Neuron (in vitro differentiated cells): ENCODE results near the gene HOXD10.

Experiments used
- H2AFZ ChIP-seq: one replicate; pipeline ENCODE4 v1.6.1; 2013; ENCODE audit warnings: low read depth, mild to moderate bottlenecking, inconsistent platforms, low read length, moderate library complexity
- H3K27me3 ChIP-seq: one replicate; pipeline ENCODE4 v1.6.1; 2013; ENCODE audit warnings: low read length; ENCODE audit not compliant: insufficient read depth
- H3K36me3 ChIP-seq: one replicate; pipeline ENCODE4 v1.6.1; 2013; ENCODE audit warnings: low read length; ENCODE audit not compliant: insufficient read depth
- H3K4me1 ChIP-seq: one replicate; pipeline ENCODE4 v1.6.1; 2013; ENCODE audit warnings: low read length; ENCODE audit not compliant: insufficient read depth
- H3K4me3 ChIP-seq: 2 replicates; pipeline ENCODE4 v1.5.1; 2013; ENCODE audit warnings: mild to moderate bottlenecking, low read length, moderate library complexity
- H3K9me3 ChIP-seq: one replicate; pipeline ENCODE4 v1.6.1; 2013; ENCODE audit warnings: low read length

HOXD10 gene

GRCh38 chr2:176111846-176112374 is 4.7 kb upstream of the HOXD10 start:
- peaks cover 98% of the 10 kb centered on the region for H3K27me3 ChIP-seq
- H3K9me3 ChIP-seq, result peaks cover 5% of the 10 kb centered on the region
- no peaks in the 10 kb centered on the region for H3K36me3 ChIP-seq
- no peak overlapping the region for H3K4me3 ChIP-seq
- H3K4me1 ChIP-seq, result no peaks in the 10 kb centered on the region
- H2AFZ ChIP-seq, result no peak overlapping the region

GRCh38 chr2:176112375-176113302 is 3.9 kb upstream of the HOXD10 start:
- no peak overlapping the region for H2AFZ ChIP-seq
- H3K4me3 ChIP-seq, result no peak overlapping the region
- no peaks in the 10 kb centered on the region for H3K4me1 ChIP-seq

DNA sequence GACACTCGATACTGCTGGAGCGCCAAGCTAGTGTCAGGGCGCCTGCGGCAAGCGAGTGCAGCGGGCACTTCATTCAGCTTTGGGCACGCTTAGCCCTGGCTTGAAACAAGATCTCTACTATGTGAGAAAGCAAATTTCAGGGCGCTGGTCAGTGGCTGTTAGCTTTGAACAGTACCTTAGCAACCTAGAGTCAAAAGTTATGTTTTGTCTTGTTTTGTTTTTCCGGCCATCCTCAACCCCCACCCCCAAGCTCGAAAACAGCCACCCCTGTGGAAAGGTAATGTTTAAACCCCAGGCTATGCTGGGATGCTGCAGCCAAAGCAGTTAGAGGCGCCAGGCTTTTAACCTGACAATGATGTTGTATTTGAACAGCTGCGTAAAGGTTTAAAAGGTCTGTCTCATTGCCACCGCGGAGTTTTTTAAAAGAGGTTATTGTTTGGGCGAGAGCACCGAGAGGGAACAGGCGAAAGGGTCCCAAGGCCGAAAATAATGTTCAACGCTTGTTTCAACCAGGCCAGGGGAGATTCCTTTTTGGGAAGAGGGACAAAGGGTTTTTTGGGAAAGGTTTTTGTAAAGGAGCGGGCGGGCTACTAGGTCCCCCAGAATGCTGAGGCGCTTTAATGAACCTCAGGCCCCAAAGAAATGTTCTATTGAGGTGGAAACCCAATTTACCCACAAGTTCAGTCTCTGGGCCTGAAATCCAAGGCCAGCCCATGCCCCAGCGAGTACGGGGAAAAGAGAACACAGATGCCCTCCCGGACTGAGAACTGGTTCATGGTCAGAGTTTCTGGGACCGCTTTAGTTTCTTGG is 2.3 kb upstream of the HOXD10 start:
- H3K4me1 ChIP-seq, result no peaks in the 10 kb centered on the region
- no peaks in the 10 kb centered on the region for H3K36me3 ChIP-seq
- H3K9me3 ChIP-seq, result peaks cover 12% of the 10 kb centered on the region
- peaks cover 99% of the 10 kb centered on the region for H3K27me3 ChIP-seq
- no peak overlapping the region for H3K4me3 ChIP-seq
- no peak overlapping the region for H2AFZ ChIP-seq

More at GRCh38 chr2:176112375-176113302, 3.9 kb upstream of the HOXD10 start:
- no peaks in the 10 kb centered on the region for H3K36me3 ChIP-seq
- peaks cover 99% of the 10 kb centered on the region for H3K27me3 ChIP-seq
- H3K9me3 ChIP-seq, result peaks cover 10% of the 10 kb centered on the region

GRCh38 chr2:176114930-176115625 is 1.5 kb upstream of the HOXD10 start:
- no peak overlapping the region for H3K4me3 ChIP-seq
- no peaks in the 10 kb centered on the region for H3K4me1 ChIP-seq
- peaks cover 99% of the 10 kb centered on the region for H3K27me3 ChIP-seq
- H3K9me3 ChIP-seq, result peaks cover 12% of the 10 kb centered on the region
- no peaks in the 10 kb centered on the region for H3K36me3 ChIP-seq
- no peak overlapping the region for H2AFZ ChIP-seq

GRCh38 chr2:176117162-176117822 is 714 bp downstream of the HOXD10 start:
- Histone ChIP-seq H3K4me1 (peaks cover 1% of the 10 kb centered on the region), H3K4me3 (no peak overlapping the region), H2AFZ (no peak overlapping the region), H3K9me3 (peaks cover 12% of the 10 kb centered on the region), H3K27me3 (peaks cover 99% of the 10 kb centered on the region), H3K36me3 (no peaks in the 10 kb centered on the region)

- Histone ChIP-seq H3K4me1 (peaks cover 7% of the 10 kb centered on the region), H3K9me3 (peaks cover 12% of the 10 kb centered on the region), H2AFZ (no peak overlapping the region), H3K27me3 (peaks cover 99% of the 10 kb centered on the region), H3K4me3 (no peak overlapping the region), H3K36me3 (no peaks in the 10 kb centered on the region)
These were observed 1.3 kb downstream of the HOXD10 start for GRCh38 chr2:176117823-176118371.

DNA sequence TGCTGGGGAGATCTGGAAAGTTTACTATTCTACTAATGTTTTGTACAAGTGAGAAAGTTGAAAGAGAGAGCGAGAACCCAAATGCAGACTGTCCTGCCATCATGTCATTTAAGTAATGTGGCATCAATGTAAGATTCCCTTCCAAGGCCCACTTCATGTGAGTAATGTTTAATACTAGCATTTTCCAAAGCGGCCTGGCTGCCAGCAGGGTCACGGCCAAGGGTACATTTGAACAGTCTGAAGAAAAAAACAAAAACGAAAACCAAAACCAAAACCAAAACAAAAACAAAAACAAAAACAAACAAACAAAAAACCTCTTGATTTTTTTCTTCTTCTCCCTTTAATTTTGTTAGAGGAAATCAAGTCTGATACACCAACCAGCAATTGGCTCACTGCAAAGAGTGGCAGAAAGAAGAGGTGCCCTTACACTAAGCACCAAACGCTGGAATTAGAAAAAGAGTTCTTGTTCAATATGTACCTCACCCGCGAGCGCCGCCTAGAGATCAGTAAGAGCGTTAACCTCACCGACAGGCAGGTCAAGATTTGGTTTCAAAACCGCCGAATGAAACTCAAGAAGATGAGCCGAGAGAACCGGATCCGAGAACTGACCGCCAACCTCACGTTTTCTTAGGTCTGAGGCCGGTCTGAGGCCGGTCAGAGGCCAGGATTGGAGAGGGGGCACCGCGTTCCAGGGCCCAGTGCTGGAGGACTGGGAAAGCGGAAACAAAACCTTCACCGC is 2.2 kb downstream of the HOXD10 start:
- peaks cover 99% of the 10 kb centered on the region for H3K27me3 ChIP-seq
- no peak overlapping the region for H3K4me3 ChIP-seq
- H3K4me1 ChIP-seq, result peaks cover 7% of the 10 kb centered on the region
- no peaks in the 10 kb centered on the region for H3K36me3 ChIP-seq
- H3K9me3 ChIP-seq, result peaks cover 12% of the 10 kb centered on the region
- H2AFZ ChIP-seq, result no peak overlapping the region

- H3K9me3 ChIP-seq, result peaks cover 12% of the 10 kb centered on the region
- H3K27me3 ChIP-seq, result peaks cover 99% of the 10 kb centered on the region
- no peaks in the 10 kb centered on the region for H3K36me3 ChIP-seq
- H2AFZ ChIP-seq, result no peak overlapping the region
- H3K4me1 ChIP-seq, result peaks cover 7% of the 10 kb centered on the region
- no peak overlapping the region for H3K4me3 ChIP-seq
These were observed 4.0 kb downstream of the HOXD10 start for GRCh38 chr2:176120364-176121189.

GRCh38 chr2:176121190-176122051 is 4.8 kb downstream of the HOXD10 start:
- H3K4me1 ChIP-seq, result peaks cover 7% of the 10 kb centered on the region
- peaks cover 12% of the 10 kb centered on the region for H3K9me3 ChIP-seq
- H2AFZ ChIP-seq, result no peak overlapping the region
- no peak overlapping the region for H3K4me3 ChIP-seq
- H3K27me3 ChIP-seq, result peaks cover 99% of the 10 kb centered on the region
- no peaks in the 10 kb centered on the region for H3K36me3 ChIP-seq

DNA sequence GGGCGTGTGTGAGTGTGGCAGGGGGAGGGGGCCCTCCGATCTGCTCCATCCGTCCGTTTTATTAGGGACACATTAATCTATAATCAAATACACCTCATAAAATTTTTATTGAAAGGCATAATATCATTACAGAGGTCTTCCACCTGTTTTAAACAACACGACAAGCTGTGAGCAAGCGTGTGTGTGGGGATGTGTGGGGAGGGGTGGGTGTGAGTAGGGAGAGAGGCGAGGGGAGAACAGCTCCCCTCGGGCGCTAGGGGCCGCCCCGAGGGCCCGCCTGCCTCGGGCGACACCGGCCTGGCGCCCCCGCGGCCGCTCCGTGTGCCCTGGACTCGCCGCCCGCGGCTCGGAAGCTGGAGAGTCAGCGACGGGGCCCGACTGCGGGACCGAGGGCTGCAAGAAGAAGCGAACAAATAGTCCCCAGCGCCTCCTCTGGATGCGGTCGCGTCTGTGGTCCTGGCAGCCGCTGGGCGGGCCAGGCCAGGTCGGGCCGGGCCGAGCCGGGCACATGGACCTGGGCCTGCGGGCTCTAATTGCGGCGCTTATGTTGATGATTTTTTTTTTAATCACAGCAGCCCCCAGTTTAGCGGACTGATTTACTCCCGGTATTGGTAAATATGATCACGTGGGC is 5.6 kb downstream of the HOXD10 start:
- H3K27me3 ChIP-seq, result peaks cover 96% of the 10 kb centered on the region
- peaks cover 5% of the 10 kb centered on the region for H3K9me3 ChIP-seq
- H3K36me3 ChIP-seq, result no peaks in the 10 kb centered on the region
- peak overlapping the region; percentile 96 for H2AFZ ChIP-seq
- peak overlapping the region; percentile 42 for H3K4me3 ChIP-seq
- H3K4me1 ChIP-seq, result peaks cover 7% of the 10 kb centered on the region
